Esophagus muscularis mucosa (tissue), 4 donors: ENCODE results near the gene ZNF683. TPM values are rescaled to one million over a fixed set of nuclear protein-coding genes. Genes with fewer than 3 reads are reported as not detected.

Source experiments
- DNase-seq: peaks from one replicate; pipeline ENCODE4 v3.0.0-alpha.2; 2017; ENCODE audit errors: extremely low spot score
- H3K27ac ChIP-seq, 4 donors: fragments of 200-600 bp; sonication (generic); replicated peaks in 1 of 4; 1 replicate in 3 of 4; 2 replicates in 1 of 4; pipeline ENCODE4 v1.5.1; 2016 to 2019; ENCODE audit warnings: mild to moderate bottlenecking in 1 of 4
- H3K27me3 ChIP-seq, 4 donors: fragments of 200-600 bp; sonication (generic); one replicate each; pipeline versions ENCODE4 v1.5.1 to v1.6.0; 2016 to 2019
- H3K36me3 ChIP-seq, 4 donors: fragments of 200-600 bp; sonication (generic); one replicate each; pipeline ENCODE4 v1.5.1; 2016 to 2019
- H3K4me1 ChIP-seq, 4 donors: fragments of 200-600 bp; sonication (generic); one replicate each; pipeline ENCODE4 v1.5.1; 2016 to 2019
- H3K4me3 ChIP-seq, 4 donors: fragments of 200-600 bp; sonication (generic); 1 replicate in 2 of 4; 2 replicates in 2 of 4; pipeline ENCODE4 v1.5.1; 2016 to 2019; ENCODE audit warnings: mild to moderate bottlenecking in 4 of 4, moderate library complexity in 1 of 4
- H3K9me3 ChIP-seq, 4 donors: fragments of 200-600 bp; sonication (generic); 1 replicate in 3 of 4; 2 replicates in 1 of 4; pipeline ENCODE4 v1.5.1; 2016 to 2019
- EP300 ChIP-seq: sonication (generic); formaldehyde crosslinking; IDR thresholded peaks from one replicate; pipeline ENCODE4 v1.6.1; 2017; ENCODE audit warnings: antibody characterized with exemption
- POLR2A ChIP-seq: fragments of 450-650 bp; IDR thresholded peaks from one replicate; pipeline ENCODE4 v1.6.1; 2017; ENCODE audit warnings: antibody characterized with exemption, moderate library complexity, mild to moderate bottlenecking, low read depth
- POLR2AphosphoS5 ChIP-seq, 2 donors: sonication (generic); formaldehyde crosslinking; IDR thresholded peaks; one replicate each; pipeline ENCODE4 v1.6.1; 2017; ENCODE audit warnings: antibody characterized with exemption in 2 of 2
- WGBS: methylation state at CpG from one replicate; pipeline ENCODE4 v1.1.5; 2018; 5-methylcytosine and 5-hydroxymethylcytosine counted together
- intact Hi-C: fragments of 100-400 bp; cut with DNase I; formaldehyde crosslinking; loops from one replicate; pipeline ENCODE4 v1.15.1; 2023
- total RNA-seq, 4 donors: library from RNA; depleted of rRNA; stranded (reverse); fragments of >200 nt; gene quantifications; one replicate each; pipeline versions ENCODE4 v1.1.0 to v1.2.1, GENCODE V29; 2016
- TF ChIP-seq, protein P1 (sequence below), 3 experiments: fragments of 200-600 bp in 2 of 3; fragments of 450-650 bp in 1 of 3; sonication (generic) in 2 of 3; IDR thresholded peaks; one replicate each; pipeline ENCODE4 v1.5.1; 2017 to 2019; ENCODE audit warnings: antibody characterized with exemption in 3 of 3, mild to moderate bottlenecking in 2 of 3, moderate library complexity in 1 of 3

ZNF683 gene
- total RNA-seq, 4 donors from 2014 or later: not detected

DNA sequence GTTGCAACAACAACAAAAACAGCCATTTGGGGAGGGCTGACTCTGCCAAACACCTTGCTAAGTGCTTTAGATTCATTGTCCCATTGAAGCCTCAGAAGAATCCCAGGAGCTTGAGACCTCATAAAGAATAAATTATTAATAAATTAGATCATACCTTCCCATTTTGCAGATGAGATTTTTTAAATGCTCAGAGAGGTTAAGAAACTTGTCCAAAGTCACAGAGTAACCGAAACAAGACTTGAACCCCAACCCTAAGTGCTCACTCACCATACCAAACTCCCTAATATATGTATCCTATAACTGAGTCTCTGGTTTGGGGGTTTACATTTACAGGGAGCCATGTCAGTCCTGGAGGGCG lies 22.2 kb downstream of the ZNF683 start:
- Histone ChIP-seq H3K27ac (no peak overlapping the region), H3K9me3 (no peaks in the 10 kb centered on the region), H3K36me3 (no peaks in the 10 kb centered on the region), H3K4me3 (no peak overlapping the region), H3K4me1 (no peaks in the 10 kb centered on the region), H3K27me3 (peaks cover 0 to 27% (median 2%) of the 10 kb centered on the region in 4 donors)
- intact Hi-C loops: no loop called here
- WGBS: 67% methylated on average over 2 of the region's 2 CpGs
- TF ChIP-seq POLR2AphosphoS5 (IDR thresholded peaks at IDR 0.05) (no peak), POLR2A (no peak), EP300 (no peak)
- TF ChIP-seq, protein P1, sequence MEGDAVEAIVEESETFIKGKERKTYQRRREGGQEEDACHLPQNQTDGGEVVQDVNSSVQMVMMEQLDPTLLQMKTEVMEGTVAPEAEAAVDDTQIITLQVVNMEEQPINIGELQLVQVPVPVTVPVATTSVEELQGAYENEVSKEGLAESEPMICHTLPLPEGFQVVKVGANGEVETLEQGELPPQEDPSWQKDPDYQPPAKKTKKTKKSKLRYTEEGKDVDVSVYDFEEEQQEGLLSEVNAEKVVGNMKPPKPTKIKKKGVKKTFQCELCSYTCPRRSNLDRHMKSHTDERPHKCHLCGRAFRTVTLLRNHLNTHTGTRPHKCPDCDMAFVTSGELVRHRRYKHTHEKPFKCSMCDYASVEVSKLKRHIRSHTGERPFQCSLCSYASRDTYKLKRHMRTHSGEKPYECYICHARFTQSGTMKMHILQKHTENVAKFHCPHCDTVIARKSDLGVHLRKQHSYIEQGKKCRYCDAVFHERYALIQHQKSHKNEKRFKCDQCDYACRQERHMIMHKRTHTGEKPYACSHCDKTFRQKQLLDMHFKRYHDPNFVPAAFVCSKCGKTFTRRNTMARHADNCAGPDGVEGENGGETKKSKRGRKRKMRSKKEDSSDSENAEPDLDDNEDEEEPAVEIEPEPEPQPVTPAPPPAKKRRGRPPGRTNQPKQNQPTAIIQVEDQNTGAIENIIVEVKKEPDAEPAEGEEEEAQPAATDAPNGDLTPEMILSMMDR (IDR thresholded peaks at IDR 0.05): no peak
- no peak for DNase-seq

DNA sequence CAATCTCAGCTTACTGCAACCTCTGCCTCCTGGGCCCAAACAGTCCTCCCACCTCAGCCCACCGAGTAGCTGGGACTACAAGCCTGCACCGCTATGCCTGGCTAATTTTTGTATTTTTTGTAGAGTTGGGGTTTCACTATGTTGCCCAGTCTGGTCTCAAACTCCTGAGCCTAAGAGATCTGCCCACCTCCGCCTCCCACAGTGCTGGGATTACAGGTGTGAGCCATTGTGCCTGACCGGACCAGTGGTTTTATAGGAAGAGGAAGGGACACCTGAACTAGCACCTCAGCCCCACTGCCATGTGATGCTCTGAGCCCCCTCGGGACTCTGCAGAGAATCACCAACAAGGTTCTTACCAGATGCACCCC lies 22.7 kb downstream of the ZNF683 start:
- Histone ChIP-seq H3K4me3 (no peak overlapping the region), H3K27me3 (peaks cover 0 to 27% (median 0%) of the 10 kb centered on the region in 4 donors), H3K27ac (no peak overlapping the region), H3K9me3 (no peaks in the 10 kb centered on the region), H3K4me1 (no peaks in the 10 kb centered on the region), H3K36me3 (no peaks in the 10 kb centered on the region)
- no peak for DNase-seq
- TF ChIP-seq, protein P1 (IDR thresholded peaks at IDR 0.05): no peak
- TF ChIP-seq POLR2A (no peak), POLR2AphosphoS5 (IDR thresholded peaks at IDR 0.05) (no peak), EP300 (no peak)
- intact Hi-C loops: no loop called here
- WGBS: 73% methylated on average over 4 of the region's 5 CpGs

- TF ChIP-seq, protein P1 (IDR thresholded peaks at IDR 0.05): no peak
- no peak for TF ChIP-seq EP300
- TF ChIP-seq POLR2A: no peak
- no peak for TF ChIP-seq POLR2AphosphoS5 (IDR thresholded peaks at IDR 0.05)
- H3K27ac ChIP-seq: no peak overlapping the region
- H3K27me3 ChIP-seq: peaks cover 0 to 27% (median 0%) of the 10 kb centered on the region in 4 donors
- no peaks in the 10 kb centered on the region for H3K9me3 ChIP-seq
- 84% methylated on average over 7 of the region's 7 CpGs for WGBS
- DNase-seq: no peak
- intact Hi-C loops: no loop called here
- no peaks in the 10 kb centered on the region for H3K36me3 ChIP-seq
- no peak overlapping the region for H3K4me3 ChIP-seq
- no peaks in the 10 kb centered on the region for H3K4me1 ChIP-seq
Measured at GRCh38 chr1:26349188-26349876, 23.2 kb downstream of the ZNF683 start.

GRCh38 chr1:26346274-26347033 lies 26.1 kb downstream of the ZNF683 start:
- Histone ChIP-seq H3K9me3 (no peaks in the 10 kb centered on the region), H3K36me3 (no peaks in the 10 kb centered on the region), H3K27me3 (peaks cover 0 to 32% (median 0%) of the 10 kb centered on the region in 4 donors), H3K4me3 (no peak overlapping the region), H3K4me1 (no peaks in the 10 kb centered on the region), H3K27ac (no peak overlapping the region)
- TF ChIP-seq, protein P1 (IDR thresholded peaks at IDR 0.05): no peak
- no peak for TF ChIP-seq POLR2A
- TF ChIP-seq EP300: no peak
- TF ChIP-seq POLR2AphosphoS5 (IDR thresholded peaks at IDR 0.05): no peak
- 55% methylated on average over 9 of the region's 10 CpGs for WGBS
- no peak for DNase-seq
- intact Hi-C loops: no loop called here
